IMR-90 (cell line): Measurements from ENCODE around the gene TTC3. TPM values are rescaled to one million over a fixed set of nuclear protein-coding genes. Genes with fewer than 3 reads are reported as not detected.

ENCODE experiments used
- ATAC-seq: fragments of 200-7000 bp; cut with Tn5 transposase; 2 replicates; pipeline ENCODE4 v1.9.1; 2020; ENCODE audit warnings: low read depth, mild to moderate bottlenecking, moderate library complexity
- BruUV-seq: library from RNA; stranded (reverse); fragments of 400-500 nt; replicated peaks from 2 replicates; lab custom pipeline; 2021; lab: Mats Ljungman, UMichigan
- CTCF ChIA-PET: fragments of 300-600 bp; formaldehyde crosslinking; extraction: SDS; loops from one replicate; lab custom pipeline; 2021; ENCODE audit warnings: antibody characterized with exemption; lab: Yijun Ruan, JAX
- POLR2A ChIA-PET: fragments of 300-600 bp; sonication (Branson Sonifier 250); formaldehyde crosslinking; loops from one replicate; lab custom pipeline; 2022; ENCODE audit warnings: antibody characterized with exemption; ENCODE audit not compliant: unreplicated experiment; lab: Charles Lee
- DNase-seq: peaks from one replicate; pipeline ENCODE4 v3.0.0; 2013
- H2AFZ ChIP-seq: replicated peaks from 2 replicates; pipeline ENCODE3; 2013; ENCODE audit warnings: low read length, mild to moderate bottlenecking; ENCODE audit not compliant: poor library complexity
- H2AK5ac ChIP-seq: 2 replicates; pipeline ENCODE4 v1.6.1; 2013; ENCODE audit warnings: low read depth, low read length, inconsistent platforms
- H2AK9ac ChIP-seq: replicated peaks from 2 replicates; pipeline ENCODE3; 2013; ENCODE audit warnings: mild to moderate bottlenecking, low read depth, low read length, moderate library complexity; ENCODE audit not compliant: poor library complexity
- H2BK120ac ChIP-seq: 2 replicates; pipeline ENCODE4 v1.6.1; 2013; ENCODE audit warnings: low read depth, low read length, inconsistent platforms
- H2BK15ac ChIP-seq: 3 replicates; pipeline ENCODE4 v1.6.1; 2013; ENCODE audit warnings: low read depth, low read length, inconsistent platforms
- H2BK20ac ChIP-seq: 2 replicates; pipeline ENCODE4 v1.6.1; 2013; ENCODE audit warnings: low read depth, mild to moderate bottlenecking, inconsistent platforms, low read length, moderate library complexity
- H2BK5ac ChIP-seq: 2 replicates; pipeline ENCODE4 v1.6.1; 2013; ENCODE audit warnings: mild to moderate bottlenecking, low read depth, low read length, inconsistent platforms; ENCODE audit not compliant: poor library complexity, severe bottlenecking
- H3K14ac ChIP-seq: replicated peaks from 2 replicates; pipeline ENCODE4 v1.6.1; 2013; ENCODE audit warnings: low read depth, low read length, inconsistent platforms
- H3K18ac ChIP-seq: 2 replicates; pipeline ENCODE4 v1.6.1; 2013; ENCODE audit warnings: low read depth, low read length, control low read depth
- H3K23ac ChIP-seq: 2 replicates; pipeline ENCODE4 v1.6.1; 2013; ENCODE audit warnings: low read depth, low read length, inconsistent platforms
- H3K27ac ChIP-seq: 2 replicates; pipeline ENCODE4 v1.5.1; 2013; ENCODE audit warnings: mild to moderate bottlenecking, control low read depth, low read length; ENCODE audit not compliant: insufficient read depth
- H3K27me3 ChIP-seq: 2 replicates; pipeline ENCODE4 v1.6.1; 2013; ENCODE audit warnings: low read length; ENCODE audit not compliant: control insufficient read depth, insufficient read depth
- H3K36me3 ChIP-seq: 2 replicates; pipeline ENCODE4 v1.6.1; 2013; ENCODE audit warnings: low read length, mixed read lengths; ENCODE audit not compliant: control insufficient read depth, insufficient read depth
- H3K4ac ChIP-seq: 2 replicates; pipeline ENCODE4 v1.6.1; 2013; ENCODE audit warnings: low read depth, low read length, inconsistent platforms
- H3K4me1 ChIP-seq: 2 replicates; pipeline ENCODE4 v1.6.1; 2013; ENCODE audit warnings: low read length, mixed read lengths; ENCODE audit not compliant: control insufficient read depth, insufficient read depth
- H3K4me2 ChIP-seq: 2 replicates; pipeline ENCODE4 v1.6.1; 2013; ENCODE audit warnings: low read depth, mild to moderate bottlenecking, control low read depth, low read length, moderate library complexity
- H3K4me3 ChIP-seq: 2 replicates; pipeline ENCODE4 v1.5.1; 2013; ENCODE audit warnings: low read depth, mild to moderate bottlenecking, control low read depth, low read length, moderate library complexity; ENCODE audit not compliant: insufficient read depth
- H3K56ac ChIP-seq: 2 replicates; pipeline ENCODE4 v1.6.1; 2013; ENCODE audit warnings: low read length, inconsistent platforms; ENCODE audit not compliant: insufficient read depth; ENCODE audit errors: extremely low read depth
- H3K79me1 ChIP-seq, 2 experiments: 2 replicates each; pipeline ENCODE4 v1.6.1; 2013; ENCODE audit warnings: low read length in 2 of 2, inconsistent platforms in 1 of 2, low read depth in 1 of 2
- H3K9ac ChIP-seq: 2 replicates; pipeline ENCODE4 v1.6.1; 2013; ENCODE audit warnings: low read depth, low read length, control low read depth
- H3K9me1 ChIP-seq: 2 replicates; pipeline ENCODE4 v1.6.1; 2013; ENCODE audit warnings: low read length, inconsistent platforms; ENCODE audit not compliant: insufficient read depth
- H3K9me3 ChIP-seq: 2 replicates; pipeline ENCODE4 v1.6.1; 2013; ENCODE audit warnings: low read length; ENCODE audit not compliant: control insufficient read depth, insufficient read depth
- H4K20me1 ChIP-seq: 2 replicates; pipeline ENCODE4 v1.6.1; 2013; ENCODE audit warnings: low read length, inconsistent platforms; ENCODE audit not compliant: insufficient read depth
- H4K5ac ChIP-seq: 2 replicates; pipeline ENCODE4 v1.6.1; 2013; ENCODE audit warnings: mild to moderate bottlenecking, low read depth, low read length, control low read depth
- H4K8ac ChIP-seq, 2 experiments: 2 replicates each; pipeline ENCODE4 v1.6.1; 2013; ENCODE audit warnings: low read depth in 2 of 2, low read length in 2 of 2, control low read depth in 1 of 2, inconsistent platforms in 1 of 2
- H4K91ac ChIP-seq: 2 replicates; pipeline ENCODE4 v1.6.1; 2013; ENCODE audit warnings: low read depth, low read length, inconsistent platforms; ENCODE audit not compliant: insufficient read depth
- BHLHE40 ChIP-seq: fragments of 150-350 bp; IDR thresholded peaks from 2 replicates; pipeline ENCODE4 v1.6.1; 2016; ENCODE audit warnings: mild to moderate bottlenecking, low read depth, low read length
- CEBPB ChIP-seq: IDR thresholded peaks from 2 replicates; pipeline ENCODE4 v1.6.1; 2012; ENCODE audit warnings: low read depth, low read length, improper control_type of control experiment
- CHD1 ChIP-seq: IDR thresholded peaks from 2 replicates; pipeline ENCODE4 v1.6.1; 2012; ENCODE audit warnings: low read depth, low read length, improper control_type of control experiment
- FOS ChIP-seq: fragments of 150-350 bp; IDR thresholded peaks from 2 replicates; pipeline ENCODE4 v1.6.1; 2016; ENCODE audit warnings: low read depth, low read length
- MAFK ChIP-seq: IDR thresholded peaks from 2 replicates; pipeline ENCODE4 v1.6.1; 2012; ENCODE audit warnings: low read depth, low read length, improper control_type of control experiment
- MAZ ChIP-seq: IDR thresholded peaks from 2 replicates; pipeline ENCODE4 v1.6.1; 2012; ENCODE audit warnings: low read depth, mild to moderate bottlenecking, low read length, improper control_type of control experiment, moderate library complexity, borderline replicate concordance
- MXI1 ChIP-seq: IDR thresholded peaks from 2 replicates; pipeline ENCODE4 v1.6.1; 2012; ENCODE audit warnings: low read depth, mild to moderate bottlenecking, low read length, moderate library complexity, borderline replicate concordance
- NFE2L2 ChIP-seq: fragments of 150-350 bp; IDR thresholded peaks from 2 replicates; pipeline ENCODE4 v1.6.1; 2016; ENCODE audit warnings: low read depth, mild to moderate bottlenecking, low read length
- POLR2A ChIP-seq: IDR thresholded peaks from 2 replicates; pipeline ENCODE4 v1.6.1; 2012; ENCODE audit warnings: mild to moderate bottlenecking, low read depth, low read length
- RAD21 ChIP-seq: IDR thresholded peaks from 2 replicates; pipeline ENCODE4 v1.6.1; 2012; ENCODE audit warnings: low read length, improper control_type of control experiment
- RCOR1 ChIP-seq: IDR thresholded peaks from 2 replicates; pipeline ENCODE4 v1.6.1; 2012; ENCODE audit warnings: mild to moderate bottlenecking, low read length, improper control_type of control experiment; ENCODE audit not compliant: insufficient replicate concordance
- RFX5 ChIP-seq: IDR thresholded peaks from 2 replicates; pipeline ENCODE4 v1.8.0; 2012; ENCODE audit warnings: low read depth, mild to moderate bottlenecking, low read length, moderate library complexity
- SMC3 ChIP-seq: fragments of 150-350 bp; IDR thresholded peaks from 2 replicates; pipeline ENCODE4 v1.6.1; 2016; ENCODE audit warnings: low read depth, mild to moderate bottlenecking, antibody characterized with exemption, low read length, moderate library complexity
- WGBS, 2 experiments: methylation state at CpG; one replicate each; pipeline versions ENCODE4 v1.1.5 to v1.1.7; 2013; ENCODE audit warnings: missing lambda C conversion rate in 2 of 2; ENCODE audit not compliant: insufficient read length in 1 of 2; ENCODE audit errors: extremely low coverage in 2 of 2; 5-methylcytosine and 5-hydroxymethylcytosine counted together
- dilution Hi-C: fragments of 300-500 bp; cut with HindIII; formaldehyde crosslinking; loops from one replicate; pipeline ENCODE4 v1.14.3; 2018; ENCODE audit warnings: low sequenced_read_pairs; ENCODE audit not compliant: unreplicated experiment
- in situ Hi-C: fragments of 300-500 bp; cut with MboI; formaldehyde crosslinking; loops from 3 replicates; pipeline ENCODE4 v1.14.3; 2019; ENCODE audit warnings: low sequenced_read_pairs, inconsistent platforms, mixed read lengths
- intact Hi-C: fragments of 100-400 bp; cut with micrococcal nuclease; formaldehyde crosslinking; loops from 2 replicates; pipeline ENCODE4 v1.10.0; 2022
- polyA plus RNA-seq, 3 experiments: library from polyadenylated mRNA; depleted of rRNA; stranded (reverse); fragments of >200 nt; gene quantifications; 2 replicates each; pipeline ENCODE4 v1.2.3, GENCODE V29; 2012; ENCODE audit warnings: low replicate concordance in 1 of 3
- total RNA-seq: library from RNA; depleted of rRNA; stranded (reverse); fragments of >200 nt; gene quantifications from 2 replicates; pipeline ENCODE4 v1.2.3, GENCODE V29; 2012
- TF ChIP-seq, protein P1 (sequence below): fragments of 150-350 bp; IDR thresholded peaks from 2 replicates; pipeline ENCODE4 v1.6.1; 2016; ENCODE audit warnings: low read depth, mild to moderate bottlenecking, low read length, moderate library complexity, borderline replicate concordance
- TF ChIP-seq, protein P2 (sequence below): conservative IDR thresholded peaks from 2 replicates; pipeline ENCODE4 v1.5.1; 2012; ENCODE audit warnings: mild to moderate bottlenecking, low read depth, low read length, improper control_type of control experiment
- TF ChIP-seq, protein P3 (sequence below): fragments of 150-350 bp; IDR thresholded peaks from 2 replicates; pipeline ENCODE4 v1.6.1; 2017; ENCODE audit warnings: mild to moderate bottlenecking, antibody characterized with exemption, low read length, low read depth

TTC3 gene
- total and polyA plus RNA-seq, 2 of the 4 experiments (the other 2 are of a cell fraction): 96.7 to 293 TPM

DNA sequence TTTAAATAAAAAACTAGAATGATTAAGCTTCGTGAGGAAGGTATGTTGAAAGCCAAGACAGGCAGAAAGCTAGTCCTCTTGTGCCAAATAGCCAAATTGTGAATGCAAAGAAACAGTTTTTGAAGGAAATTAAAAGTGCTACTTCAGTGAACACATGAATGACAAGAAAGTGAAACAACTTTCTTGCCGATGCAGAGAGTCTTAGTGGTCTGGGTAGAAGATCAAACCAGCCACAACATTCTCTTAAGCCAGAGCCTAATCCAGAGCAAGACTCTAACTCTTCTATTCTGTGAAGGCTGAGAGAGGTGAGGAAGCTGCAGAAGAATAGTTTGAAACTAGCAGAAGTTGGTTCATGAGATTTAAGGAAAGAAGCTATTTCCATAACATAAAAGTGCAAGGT lies 63.2 kb downstream of the TTC3 start:
- in situ Hi-C loops: no loop called here

More for the DNA sequence above, 63.2 kb downstream of the TTC3 start:
- no peak overlapping the region for H2AK5ac ChIP-seq
- H2BK120ac ChIP-seq: no peak overlapping the region
- H3K9me1 ChIP-seq: peaks cover 10% of the 10 kb centered on the region
- H2AFZ ChIP-seq: no peak overlapping the region
- H4K20me1 ChIP-seq: peaks cover 5% of the 10 kb centered on the region; the same call in 1 of the 2 replicates
- H3K4me3 ChIP-seq: no peak overlapping the region
- intact Hi-C loops: no loop called here
- H3K56ac ChIP-seq: no peak overlapping the region
- TF ChIP-seq MAFK (no peak), POLR2A (no peak), SMC3 (no peak), NFE2L2 (no peak), RAD21 (no peak), CEBPB (no peak), FOS (no peak), BHLHE40 (no peak), RFX5 (no peak), RCOR1 (no peak), CHD1 (no peak), MXI1 (no peak), MAZ (no peak)
- TF ChIP-seq, protein P1, sequence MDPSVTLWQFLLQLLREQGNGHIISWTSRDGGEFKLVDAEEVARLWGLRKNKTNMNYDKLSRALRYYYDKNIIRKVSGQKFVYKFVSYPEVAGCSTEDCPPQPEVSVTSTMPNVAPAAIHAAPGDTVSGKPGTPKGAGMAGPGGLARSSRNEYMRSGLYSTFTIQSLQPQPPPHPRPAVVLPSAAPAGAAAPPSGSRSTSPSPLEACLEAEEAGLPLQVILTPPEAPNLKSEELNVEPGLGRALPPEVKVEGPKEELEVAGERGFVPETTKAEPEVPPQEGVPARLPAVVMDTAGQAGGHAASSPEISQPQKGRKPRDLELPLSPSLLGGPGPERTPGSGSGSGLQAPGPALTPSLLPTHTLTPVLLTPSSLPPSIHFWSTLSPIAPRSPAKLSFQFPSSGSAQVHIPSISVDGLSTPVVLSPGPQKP: no peak
- TF ChIP-seq, protein P2, sequence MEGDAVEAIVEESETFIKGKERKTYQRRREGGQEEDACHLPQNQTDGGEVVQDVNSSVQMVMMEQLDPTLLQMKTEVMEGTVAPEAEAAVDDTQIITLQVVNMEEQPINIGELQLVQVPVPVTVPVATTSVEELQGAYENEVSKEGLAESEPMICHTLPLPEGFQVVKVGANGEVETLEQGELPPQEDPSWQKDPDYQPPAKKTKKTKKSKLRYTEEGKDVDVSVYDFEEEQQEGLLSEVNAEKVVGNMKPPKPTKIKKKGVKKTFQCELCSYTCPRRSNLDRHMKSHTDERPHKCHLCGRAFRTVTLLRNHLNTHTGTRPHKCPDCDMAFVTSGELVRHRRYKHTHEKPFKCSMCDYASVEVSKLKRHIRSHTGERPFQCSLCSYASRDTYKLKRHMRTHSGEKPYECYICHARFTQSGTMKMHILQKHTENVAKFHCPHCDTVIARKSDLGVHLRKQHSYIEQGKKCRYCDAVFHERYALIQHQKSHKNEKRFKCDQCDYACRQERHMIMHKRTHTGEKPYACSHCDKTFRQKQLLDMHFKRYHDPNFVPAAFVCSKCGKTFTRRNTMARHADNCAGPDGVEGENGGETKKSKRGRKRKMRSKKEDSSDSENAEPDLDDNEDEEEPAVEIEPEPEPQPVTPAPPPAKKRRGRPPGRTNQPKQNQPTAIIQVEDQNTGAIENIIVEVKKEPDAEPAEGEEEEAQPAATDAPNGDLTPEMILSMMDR: no peak
- TF ChIP-seq, protein P3, sequence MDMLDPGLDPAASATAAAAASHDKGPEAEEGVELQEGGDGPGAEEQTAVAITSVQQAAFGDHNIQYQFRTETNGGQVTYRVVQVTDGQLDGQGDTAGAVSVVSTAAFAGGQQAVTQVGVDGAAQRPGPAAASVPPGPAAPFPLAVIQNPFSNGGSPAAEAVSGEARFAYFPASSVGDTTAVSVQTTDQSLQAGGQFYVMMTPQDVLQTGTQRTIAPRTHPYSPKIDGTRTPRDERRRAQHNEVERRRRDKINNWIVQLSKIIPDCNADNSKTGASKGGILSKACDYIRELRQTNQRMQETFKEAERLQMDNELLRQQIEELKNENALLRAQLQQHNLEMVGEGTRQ: no peak
- H3K27me3 ChIP-seq: no peaks in the 10 kb centered on the region
- H3K4ac ChIP-seq: no peak overlapping the region
- dilution Hi-C loops: no loop called here
- H2BK5ac ChIP-seq: no peak overlapping the region
- peaks cover 46% of the 10 kb centered on the region for H3K36me3 ChIP-seq
- no peak overlapping the region for H3K18ac ChIP-seq
- H3K23ac ChIP-seq: no peak overlapping the region
- peaks cover 2 to 20% of the 10 kb centered on the region in 2 experiments; a peak in 3 of 4 replicates for H3K79me1 ChIP-seq
- ChIA-PET CTCF (no interaction called here), POLR2A (no interaction called here)
- no TSS peak for BruUV-seq
- no peak overlapping the region for H3K9ac ChIP-seq
- H4K5ac ChIP-seq: no peak overlapping the region
- H3K4me2 ChIP-seq: no peak overlapping the region
- no peak overlapping the region for H3K14ac ChIP-seq
- no peak overlapping the region for H3K27ac ChIP-seq
- ATAC-seq: no peak
- no peak overlapping the region for H2BK20ac ChIP-seq
- H2AK9ac ChIP-seq: no peak overlapping the region
- H4K91ac ChIP-seq: no peak overlapping the region
- H3K9me3 ChIP-seq: peaks cover 8% of the 10 kb centered on the region
- no CpG with 5 or more reads among the region's 2 CpGs for WGBS, 2 experiments
- DNase-seq: no peak
- H3K4me1 ChIP-seq: peaks cover 2% of the 10 kb centered on the region; the same call in 1 of the 2 replicates
- no peak overlapping the region for H2BK15ac ChIP-seq
- H4K8ac ChIP-seq: no peak overlapping the region
